ENCODE results near the gene XXYLT1. TPM values are rescaled to one million over a fixed set of nuclear protein-coding genes. Genes with fewer than 3 reads are reported as not detected.

Gene XXYLT1
- total and polyA plus RNA-seq, 8 donors, result 1.8 to 5.0 (median 2.6) TPM

DNA sequence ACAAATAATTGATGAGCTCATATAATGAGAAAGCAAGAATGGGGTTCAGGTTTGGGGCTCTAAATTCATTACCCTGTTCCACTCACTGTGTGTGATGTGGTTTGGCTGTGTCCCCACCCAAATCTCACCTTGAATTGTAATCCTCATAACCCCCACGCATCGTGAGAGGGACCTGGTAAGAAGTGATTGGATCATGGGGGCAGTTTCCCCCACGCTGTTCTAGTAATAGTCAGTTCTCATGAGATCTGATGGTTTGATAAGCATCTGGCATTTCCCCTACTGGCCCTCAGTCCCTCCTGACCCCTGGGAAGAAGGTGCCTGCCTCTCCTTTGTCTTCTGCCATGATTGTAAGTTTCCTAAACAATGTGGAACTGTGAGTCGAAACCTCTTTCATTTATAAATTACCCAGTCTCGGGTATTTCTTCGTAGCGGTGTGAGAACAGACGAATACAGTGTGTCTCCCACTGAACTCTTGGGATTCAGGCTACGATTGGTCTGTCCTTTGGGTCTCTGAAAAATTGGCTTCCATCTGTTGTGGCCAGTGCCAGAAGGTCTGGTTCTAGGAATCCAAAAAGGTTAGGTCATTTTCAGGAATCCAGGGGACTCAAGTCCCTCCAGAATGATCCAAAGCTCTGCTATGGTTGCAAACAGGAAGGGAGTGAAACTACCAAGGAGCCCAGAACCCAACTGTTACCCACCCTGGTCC lies 87.7 kb downstream of the XXYLT1 start:
- no peaks in the 10 kb centered on the region for H3K27me3 ChIP-seq
- WGBS, 2 donors, result 89 to 90% methylated on average over 9 of the region's 9 CpGs
- ATAC-seq, result no peak
- H3K36me3 ChIP-seq, result no peaks in the 10 kb centered on the region
- H3K9me3 ChIP-seq, result no peaks in the 10 kb centered on the region
- H3K27ac ChIP-seq, result no peak overlapping the region
- H3K4me1 ChIP-seq, result no peaks in the 10 kb centered on the region
- H3K4me3 ChIP-seq, result no peak overlapping the region
- intact Hi-C loops (cut with DNase I), result no loop called here
- TF ChIP-seq, protein P1, sequence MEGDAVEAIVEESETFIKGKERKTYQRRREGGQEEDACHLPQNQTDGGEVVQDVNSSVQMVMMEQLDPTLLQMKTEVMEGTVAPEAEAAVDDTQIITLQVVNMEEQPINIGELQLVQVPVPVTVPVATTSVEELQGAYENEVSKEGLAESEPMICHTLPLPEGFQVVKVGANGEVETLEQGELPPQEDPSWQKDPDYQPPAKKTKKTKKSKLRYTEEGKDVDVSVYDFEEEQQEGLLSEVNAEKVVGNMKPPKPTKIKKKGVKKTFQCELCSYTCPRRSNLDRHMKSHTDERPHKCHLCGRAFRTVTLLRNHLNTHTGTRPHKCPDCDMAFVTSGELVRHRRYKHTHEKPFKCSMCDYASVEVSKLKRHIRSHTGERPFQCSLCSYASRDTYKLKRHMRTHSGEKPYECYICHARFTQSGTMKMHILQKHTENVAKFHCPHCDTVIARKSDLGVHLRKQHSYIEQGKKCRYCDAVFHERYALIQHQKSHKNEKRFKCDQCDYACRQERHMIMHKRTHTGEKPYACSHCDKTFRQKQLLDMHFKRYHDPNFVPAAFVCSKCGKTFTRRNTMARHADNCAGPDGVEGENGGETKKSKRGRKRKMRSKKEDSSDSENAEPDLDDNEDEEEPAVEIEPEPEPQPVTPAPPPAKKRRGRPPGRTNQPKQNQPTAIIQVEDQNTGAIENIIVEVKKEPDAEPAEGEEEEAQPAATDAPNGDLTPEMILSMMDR (IDR thresholded peaks at IDR 0.05), result no peak
- no peak for FAIRE-seq
- DNase-seq, result no peak

DNA sequence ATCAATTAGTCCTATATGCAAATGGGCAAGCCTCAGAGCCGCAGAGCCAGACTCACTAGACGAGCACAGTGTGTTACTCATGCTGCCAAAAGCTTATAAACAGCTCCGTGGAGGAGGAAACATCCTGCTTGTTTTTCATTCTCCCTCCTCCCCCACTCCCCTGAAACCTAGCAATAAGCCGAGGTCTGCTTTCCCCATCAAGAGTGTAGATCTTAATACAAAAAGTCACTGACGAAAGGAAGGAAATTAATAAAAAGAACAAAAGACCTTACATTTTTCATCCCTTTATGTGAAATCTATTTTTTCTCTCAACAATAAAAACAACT lies 88.5 kb downstream of the XXYLT1 start:
- Histone ChIP-seq H3K4me1 (no peaks in the 10 kb centered on the region), H3K27ac (no peak overlapping the region), H3K9me3 (no peaks in the 10 kb centered on the region), H3K4me3 (no peak overlapping the region), H3K27me3 (no peaks in the 10 kb centered on the region), H3K36me3 (no peaks in the 10 kb centered on the region)
- intact Hi-C loops (cut with DNase I), result no loop called here
- FAIRE-seq, result no peak
- no peak for DNase-seq
- TF ChIP-seq, protein P1 (IDR thresholded peaks at IDR 0.05), result no peak
- ATAC-seq, result peak in 2 of 4 donors; percentile 48 to 53
- WGBS, 2 donors, result 64% methylated on average over 5 of the region's 5 CpGs

DNA sequence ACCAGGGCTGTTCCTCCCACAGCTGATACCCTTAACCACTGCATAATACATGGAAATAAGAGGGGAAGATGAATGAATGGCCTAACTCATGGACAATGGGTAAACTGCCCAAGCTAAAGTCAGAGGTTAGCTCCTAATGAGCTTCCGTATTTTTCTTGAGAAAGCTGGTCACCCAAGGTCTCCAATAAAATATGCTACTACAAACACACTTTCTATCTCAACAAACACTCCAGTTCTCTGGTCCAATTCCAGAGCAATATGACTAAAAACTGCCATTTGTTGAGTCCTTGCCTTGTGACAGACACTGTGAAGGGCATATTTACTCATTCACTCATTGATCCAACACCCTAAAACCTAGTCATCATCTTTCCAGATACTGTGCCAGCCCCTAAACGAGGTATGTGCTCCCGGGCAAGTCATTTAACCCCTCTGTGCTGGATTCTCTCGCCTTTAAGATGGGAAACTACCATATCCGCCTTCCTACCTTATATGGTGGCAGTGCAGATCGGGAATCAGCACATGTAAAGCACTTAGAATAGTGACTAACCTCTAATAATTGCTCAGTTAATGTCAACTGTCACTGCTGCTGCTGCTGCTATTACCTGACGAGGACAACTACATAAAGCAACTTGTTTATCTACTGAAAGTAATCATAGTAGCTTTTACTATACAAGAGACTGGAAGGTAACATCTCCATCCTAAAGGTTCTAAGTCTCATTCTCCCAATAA lies 89.1 kb downstream of the XXYLT1 start:
- DNase-seq, result no peak

DNA sequence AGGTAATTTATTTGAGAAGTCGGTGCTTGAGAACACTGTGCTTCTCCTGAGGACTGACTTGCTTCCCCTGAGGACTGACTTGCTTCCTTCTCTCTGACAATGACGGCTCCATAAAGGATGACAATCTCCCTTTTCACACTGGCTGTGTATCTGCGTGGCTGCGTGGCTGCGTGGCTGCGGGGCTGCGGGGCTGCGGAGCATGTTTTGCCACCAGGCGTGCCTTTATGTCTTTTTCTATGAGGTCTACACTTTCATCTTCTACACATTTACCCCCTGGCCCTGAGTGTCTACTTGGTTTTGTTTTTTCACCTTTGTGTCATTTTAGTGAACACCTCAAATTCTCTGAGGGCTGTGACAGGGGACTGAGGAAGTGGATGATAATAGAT lies 89.9 kb downstream of the XXYLT1 start:
- H3K27ac ChIP-seq, result no peak overlapping the region
- no peaks in the 10 kb centered on the region for H3K9me3 ChIP-seq
- H3K36me3 ChIP-seq, result no peaks in the 10 kb centered on the region
- no peak for DNase-seq
- intact Hi-C loops (cut with DNase I), result no loop called here
- WGBS, 2 donors, result 92 to 96% methylated on average over 9 of the region's 9 CpGs
- H3K4me3 ChIP-seq, result no peak overlapping the region
- FAIRE-seq, result no peak
- TF ChIP-seq, protein P1 (IDR thresholded peaks at IDR 0.05), result no peak
- no peak for ATAC-seq
- H3K4me1 ChIP-seq, result no peaks in the 10 kb centered on the region
- H3K27me3 ChIP-seq, result no peaks in the 10 kb centered on the region

More for the DNA sequence above, 89.1 kb downstream of the XXYLT1 start:
- no peak overlapping the region for H3K27ac ChIP-seq
- no peak for FAIRE-seq
- intact Hi-C loops (cut with DNase I), result no loop called here
- TF ChIP-seq, protein P1 (IDR thresholded peaks at IDR 0.05), result no peak
- WGBS, 2 donors, result 76 to 86% methylated on average over 7 of the region's 7 CpGs
- H3K4me3 ChIP-seq, result no peak overlapping the region
- no peaks in the 10 kb centered on the region for H3K36me3 ChIP-seq
- no peaks in the 10 kb centered on the region for H3K27me3 ChIP-seq
- no peaks in the 10 kb centered on the region for H3K4me1 ChIP-seq
- no peak for ATAC-seq
- no peaks in the 10 kb centered on the region for H3K9me3 ChIP-seq

Data from pancreas (tissue), 10 donors.